T-cell (primary cell): ENCODE data around the gene NPHP4. TPM values are rescaled to one million over a fixed set of nuclear protein-coding genes. Genes with fewer than 3 reads are reported as not detected.
"Not testable (repeated sequence)": the region's sequence is repeated elsewhere in the genome, so short reads cannot be mapped to it uniquely, and the experiment has no call there.

Experiments used
- ATAC-seq, 4 experiments: fragments of 200-7000 bp in 3 of 4; fragments of 150-1000 bp in 1 of 4; cut with Tn5 transposase; replicated peaks in 1 of 4; 1 replicate in 3 of 4; 2 replicates in 1 of 4; pipeline ENCODE4 v1.10.0; 2021; ENCODE audit warnings: moderate library complexity in 3 of 4, mild to moderate bottlenecking in 2 of 4, moderate number of reproducible peaks in 1 of 4
- CTCF ChIA-PET, 2 donors: fragments of 300-600 bp; sonication (Branson Sonifier 250); formaldehyde crosslinking; loops; one replicate each; lab custom pipeline; 2022; ENCODE audit warnings: antibody characterized with exemption in 2 of 2; lab: Charles Lee
- POLR2A ChIA-PET, 2 donors: fragments of 300-600 bp; sonication (Branson Sonifier 250); formaldehyde crosslinking; loops; one replicate each; lab custom pipeline; 2022; ENCODE audit warnings: antibody characterized with exemption in 2 of 2; lab: Charles Lee
- DNase-seq, 35 experiments: peaks; one replicate each; pipeline versions ENCODE4 v3.0.0 to v3.0.0-alpha.2; 2013 to 2023
- H3K27ac ChIP-seq: one replicate; pipeline ENCODE4 v1.5.1; 2013; ENCODE audit warnings: low read length
- H3K27me3 ChIP-seq, 2 experiments: replicated peaks in 1 of 2; 1 replicate in 1 of 2; 2 replicates in 1 of 2; pipeline versions ENCODE4 v1.6.1 to v1.7.0; 2013; ENCODE audit warnings: low read length in 1 of 2, mixed read lengths in 1 of 2; ENCODE audit not compliant: control insufficient read depth in 2 of 2, insufficient read depth in 2 of 2; ENCODE audit errors: extremely low read depth in 1 of 2
- H3K36me3 ChIP-seq, 2 donors: 1 replicate in 1 of 2; 2 replicates in 1 of 2; pipeline versions ENCODE4 v1.6.1 to v1.7.0; 2013; ENCODE audit warnings: low read length in 1 of 2; ENCODE audit not compliant: control insufficient read depth in 2 of 2, insufficient read depth in 1 of 2; ENCODE audit errors: extremely low read depth in 1 of 2
- H3K4me1 ChIP-seq, 2 experiments: 1 replicate in 1 of 2; 2 replicates in 1 of 2; pipeline versions ENCODE4 v1.6.1 to v1.7.0; 2013; ENCODE audit warnings: low read length in 2 of 2, mixed read lengths in 1 of 2; ENCODE audit not compliant: insufficient read depth in 2 of 2, control insufficient read depth in 1 of 2; ENCODE audit errors: extremely low read depth in 1 of 2
- H3K4me3 ChIP-seq, 2 donors: 1 replicate in 1 of 2; 2 replicates in 1 of 2; pipeline versions ENCODE4 v1.5.1 to v1.7.0; 2013; ENCODE audit warnings: mild to moderate bottlenecking in 2 of 2, low read length in 1 of 2, moderate library complexity in 1 of 2; ENCODE audit not compliant: control insufficient read depth in 1 of 2; ENCODE audit errors: extremely low read depth in 1 of 2
- H3K9me3 ChIP-seq: 2 replicates; pipeline ENCODE4 v1.7.0; 2013
- H3K27ac Mint-ChIP-seq, 2 donors: one replicate each; pipeline ENCODE4 v1.8.0; 2020 to 2021; ENCODE audit warnings: mild to moderate bottlenecking in 2 of 2, mixed read lengths in 2 of 2
- H3K27me3 Mint-ChIP-seq, 2 donors: one replicate each; pipeline ENCODE4 v1.8.0; 2021 to 2022; ENCODE audit warnings: mixed read lengths in 2 of 2
- H3K36me3 Mint-ChIP-seq: one replicate; pipeline ENCODE4 v1.8.0; 2021; ENCODE audit warnings: mixed read lengths
- H3K4me1 Mint-ChIP-seq, 3 donors: one replicate each; pipeline ENCODE4 v1.8.0; 2020 to 2022; ENCODE audit warnings: mixed read lengths in 3 of 3, mild to moderate bottlenecking in 1 of 3
- H3K4me3 Mint-ChIP-seq, 3 donors: one replicate each; pipeline ENCODE4 v1.8.0; 2020 to 2022; ENCODE audit warnings: mild to moderate bottlenecking in 3 of 3, mixed read lengths in 3 of 3, moderate library complexity in 3 of 3
- H3K9me3 Mint-ChIP-seq, 3 donors: one replicate each; pipeline ENCODE4 v1.8.0; 2020 to 2022; ENCODE audit warnings: mixed read lengths in 3 of 3
- WGBS: methylation state at CpG from one replicate; pipeline ENCODE4 v1.1.5; 2013; ENCODE audit warnings: missing lambda C conversion rate; ENCODE audit not compliant: insufficient coverage; 5-methylcytosine and 5-hydroxymethylcytosine counted together
- total RNA-seq, 35 experiments: library from RNA in 6 of 35; stranded (reverse) in 6 of 35; fragments of 120-200 nt in 1 of 35; gene quantifications; one replicate each; pipeline versions ENCODE4 v1.2.1 to v1.2.4 and lab custom pipeline; 2013 to 2026

The NPHP4 gene
- total RNA-seq, 5 donors from 2014 or later (not counting 1 experiment from before 2014, with no cell fraction given) = 9.0 to 10.5 (median 9.8) TPM

- H3K27ac ChIP-seq = no peak overlapping the region
- H3K36me3 ChIP-seq = no peaks in the 10 kb centered on the region
- Mint-ChIP-seq H3K27me3 (no peaks in the 10 kb centered on the region), H3K9me3 (no peaks in the 10 kb centered on the region), H3K4me1 (no peaks in the 10 kb centered on the region), H3K4me3 (no peak overlapping the region), H3K36me3 (no peaks in the 10 kb centered on the region), H3K27ac (no peak overlapping the region)
- H3K4me3 ChIP-seq = no peak overlapping the region
- ATAC-seq = no peak
- ChIA-PET CTCF (no interaction called here), POLR2A (no interaction called here)
- no peaks in the 10 kb centered on the region for H3K9me3 ChIP-seq
- WGBS = 91% methylated on average over 17 of the region's 17 CpGs
- peaks cover 0 to 9% of the 10 kb centered on the region in 2 experiments for H3K27me3 ChIP-seq
- DNase-seq = no peak
- no peaks in the 10 kb centered on the region for H3K4me1 ChIP-seq
Measured at GRCh38 chr1:5857011-5857410, 135.2 kb downstream of the NPHP4 start.

GRCh38 chr1:5856246-5856815 is 135.9 kb downstream of the NPHP4 start:
- no peak overlapping the region for H3K4me3 Mint-ChIP-seq
- POLR2A ChIA-PET = no interaction called here
- WGBS = 69% methylated on average over 14 of the region's 16 CpGs
- ATAC-seq (no peak), DNase-seq (no peak)
- no peaks in the 10 kb centered on the region for H3K4me1 Mint-ChIP-seq
- Histone ChIP-seq H3K36me3 (no peaks in the 10 kb centered on the region), H3K27ac (no peak overlapping the region), H3K4me1 (no peaks in the 10 kb centered on the region), H3K9me3 (no peaks in the 10 kb centered on the region), H3K4me3 (no peak overlapping the region), H3K27me3 (peaks cover 0 to 9% of the 10 kb centered on the region in 2 experiments)
- H3K27me3 Mint-ChIP-seq = no peaks in the 10 kb centered on the region
- no peaks in the 10 kb centered on the region for H3K36me3 Mint-ChIP-seq
- H3K9me3 Mint-ChIP-seq = no peaks in the 10 kb centered on the region
- no peak overlapping the region for H3K27ac Mint-ChIP-seq
- CTCF ChIA-PET = no interaction called here

- POLR2A ChIA-PET = no interaction called here
- Histone ChIP-seq H3K4me3 (no peak overlapping the region), H3K27me3 (peaks cover 2 to 9% of the 10 kb centered on the region in 2 experiments), H3K27ac (no peak overlapping the region), H3K36me3 (no peaks in the 10 kb centered on the region), H3K4me1 (no peaks in the 10 kb centered on the region), H3K9me3 (no peaks in the 10 kb centered on the region)
- Mint-ChIP-seq H3K27me3 (no peaks in the 10 kb centered on the region), H3K4me3 (no peak overlapping the region), H3K27ac (no peak overlapping the region), H3K4me1 (no peaks in the 10 kb centered on the region), H3K36me3 (no peaks in the 10 kb centered on the region), H3K9me3 (no peaks in the 10 kb centered on the region)
- WGBS = 90% methylated on average over 17 of the region's 20 CpGs
- CTCF ChIA-PET = no interaction called here
- DNase-seq (no peak), ATAC-seq (no peak)
Measured at GRCh38 chr1:5855196-5855897, 136.9 kb downstream of the NPHP4 start.

- Histone ChIP-seq H3K4me3 (no peak overlapping the region), H3K9me3 (no peaks in the 10 kb centered on the region), H3K36me3 (no peaks in the 10 kb centered on the region), H3K4me1 (no peaks in the 10 kb centered on the region), H3K27me3 (peaks cover 2 to 9% of the 10 kb centered on the region in 2 experiments), H3K27ac (no peak overlapping the region)
- POLR2A ChIA-PET = no interaction called here
- H3K27me3 Mint-ChIP-seq = peaks cover 0 to under 1% of the 10 kb centered on the region in 2 donors
- no peak overlapping the region for H3K27ac Mint-ChIP-seq
- no peak overlapping the region for H3K4me3 Mint-ChIP-seq
- DNase-seq = no peak
- H3K4me1 Mint-ChIP-seq = no peaks in the 10 kb centered on the region
- ATAC-seq = no peak
- H3K36me3 Mint-ChIP-seq = no peaks in the 10 kb centered on the region
- no peaks in the 10 kb centered on the region for H3K9me3 Mint-ChIP-seq
- WGBS = 83% methylated on average over 3 of the region's 3 CpGs
- CTCF ChIA-PET = no interaction called here
Measured at GRCh38 chr1:5854754-5855153, 137.5 kb downstream of the NPHP4 start.

GRCh38 chr1:5853858-5854257 is 138.4 kb downstream of the NPHP4 start:
- no CpG with 5 or more reads among the region's 5 CpGs for WGBS

GRCh38 chr1:5850503-5850902 is 141.7 kb downstream of the NPHP4 start:
- Histone ChIP-seq H3K27me3 (peaks cover 2 to 32% of the 10 kb centered on the region in 2 experiments), H3K4me3 (no peak overlapping the region), H3K9me3 (no peaks in the 10 kb centered on the region), H3K27ac (no peak overlapping the region), H3K4me1 (no peaks in the 10 kb centered on the region), H3K36me3 (no peaks in the 10 kb centered on the region)
- ChIA-PET POLR2A (no interaction called here), CTCF (no interaction called here)
- no peak for DNase-seq
- no peaks in the 10 kb centered on the region for H3K4me1 Mint-ChIP-seq
- no peaks in the 10 kb centered on the region for H3K9me3 Mint-ChIP-seq
- ATAC-seq = no peak
- H3K27ac Mint-ChIP-seq = no peak overlapping the region
- no peaks in the 10 kb centered on the region for H3K36me3 Mint-ChIP-seq
- peaks cover 7 to 11% of the 10 kb centered on the region in 2 donors for H3K27me3 Mint-ChIP-seq
- 77% methylated on average over 5 of the region's 8 CpGs for WGBS
- H3K4me3 Mint-ChIP-seq = no peak overlapping the region

More at GRCh38 chr1:5853858-5854257, 138.4 kb downstream of the NPHP4 start:
- H3K36me3 ChIP-seq, H3K9me3 Mint-ChIP-seq, POLR2A ChIA-PET, H3K27ac ChIP-seq, ATAC-seq, H3K4me3 ChIP-seq, H3K4me1 Mint-ChIP-seq, DNase-seq, H3K4me1 ChIP-seq, H3K4me3 Mint-ChIP-seq, CTCF ChIA-PET, H3K27ac Mint-ChIP-seq, H3K9me3 ChIP-seq, H3K27me3 Mint-ChIP-seq, H3K36me3 Mint-ChIP-seq: not testable (repeated sequence)
- peaks cover 2 to 12% of the 10 kb centered on the region in 2 experiments for H3K27me3 ChIP-seq
